Measurements from ENCODE around the gene C17orf75. TPM values are rescaled to one million over a fixed set of nuclear protein-coding genes. Genes with fewer than 3 reads are reported as not detected.

Gene C17orf75
- total RNA-seq, 1 experiment from 2014 or later, result 22.5 TPM

DNA sequence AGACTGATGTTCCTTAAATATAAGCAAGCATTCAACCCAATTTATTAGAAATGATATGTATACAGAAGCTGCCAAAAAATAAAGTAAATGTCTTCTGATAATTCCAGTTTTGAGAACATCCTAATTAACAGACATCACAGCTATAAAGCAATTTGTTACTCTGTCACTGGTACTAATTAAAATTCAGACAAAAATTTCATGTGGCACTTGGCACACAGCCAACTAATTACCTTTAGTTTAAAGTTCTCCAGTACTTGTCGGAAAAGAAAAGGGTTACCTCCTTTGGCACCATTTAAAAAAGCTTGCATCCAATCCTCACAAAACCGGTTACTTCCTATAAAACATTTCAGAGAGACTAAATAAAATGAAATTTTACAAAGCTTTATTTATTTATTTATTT, 8.8 kb downstream of the C17orf75 start (continued):
- TF ChIP-seq REST (IDR thresholded peaks at IDR 0.05; ENCODE audit: low read depth) (no peak), JUND (IDR thresholded peaks at IDR 0.05) (no peak), SP1 (IDR thresholded peaks at IDR 0.05; ENCODE audit: low read depth) (no peak), FOSL1 (IDR thresholded peaks at IDR 0.05; ENCODE audit: low read depth) (no peak), RAD21 (IDR thresholded peaks at IDR 0.05; ENCODE audit: low read depth) (no peak), SIN3A (IDR thresholded peaks at IDR 0.05; ENCODE audit: low read depth) (no peak)
- TF ChIP-seq, protein P1, sequence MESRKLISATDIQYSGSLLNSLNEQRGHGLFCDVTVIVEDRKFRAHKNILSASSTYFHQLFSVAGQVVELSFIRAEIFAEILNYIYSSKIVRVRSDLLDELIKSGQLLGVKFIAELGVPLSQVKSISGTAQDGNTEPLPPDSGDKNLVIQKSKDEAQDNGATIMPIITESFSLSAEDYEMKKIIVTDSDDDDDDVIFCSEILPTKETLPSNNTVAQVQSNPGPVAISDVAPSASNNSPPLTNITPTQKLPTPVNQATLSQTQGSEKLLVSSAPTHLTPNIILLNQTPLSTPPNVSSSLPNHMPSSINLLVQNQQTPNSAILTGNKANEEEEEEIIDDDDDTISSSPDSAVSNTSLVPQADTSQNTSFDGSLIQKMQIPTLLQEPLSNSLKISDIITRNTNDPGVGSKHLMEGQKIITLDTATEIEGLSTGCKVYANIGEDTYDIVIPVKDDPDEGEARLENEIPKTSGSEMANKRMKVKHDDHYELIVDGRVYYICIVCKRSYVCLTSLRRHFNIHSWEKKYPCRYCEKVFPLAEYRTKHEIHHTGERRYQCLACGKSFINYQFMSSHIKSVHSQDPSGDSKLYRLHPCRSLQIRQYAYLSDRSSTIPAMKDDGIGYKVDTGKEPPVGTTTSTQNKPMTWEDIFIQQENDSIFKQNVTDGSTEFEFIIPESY (IDR thresholded peaks at IDR 0.05; ENCODE audit: extremely low read depth, insufficient replicate concordance, low read length), result no peak

GRCh38 chr17:32331243-32332040, 10.5 kb downstream of the C17orf75 start:
- no peak overlapping the region for H3K4me2 ChIP-seq (ENCODE audit: low read length)
- intact Hi-C loops (cut with micrococcal nuclease), result no loop called here
- H2AFZ ChIP-seq (ENCODE audit: low read depth, low read length, poor library complexity, severe bottlenecking), result no peak overlapping the region
- peaks cover 0 to 6% of the 10 kb centered on the region in 2 experiments; a peak in 2 of 4 replicates for H3K36me3 ChIP-seq (ENCODE audit: control insufficient read depth in 1 of 2, insufficient read depth in 2 of 2, low read length in 2 of 2)
- BruUV-seq (replicated peaks), result no TSS peak
- ChIA-PET POLR2A (interaction anchor here (0.9 kb wide), 1 partner anchor 10 kb away, joined by 3 read pairs; no protein-coding TSS in a partner anchor), RAD21 (ENCODE audit: low non-redundant PET in 1 of 2, low total read pairs in 2 of 2, uncharacterized antibody in 2 of 2, unreplicated experiment in 2 of 2) (no interaction called here), CTCF (interaction anchor here (1.0 kb wide), 1 partner anchor 9 kb away, joined by 3 read pairs; no protein-coding TSS in a partner anchor)
- ATAC-seq (no peak), DNase-seq (ENCODE audit: low read depth, low spot score) (no peak)
- no peak overlapping the region for H3K4me3 ChIP-seq (replicated peaks in 1 of 2; ENCODE audit: low read depth in 1 of 2, low read length in 2 of 2)
- no peak overlapping the region for H3K9ac ChIP-seq (ENCODE audit: low read length)
- no peaks in the 10 kb centered on the region for H3K9me3 ChIP-seq (ENCODE audit: control insufficient read depth in 1 of 2, insufficient read depth in 1 of 2, low read depth in 1 of 2, low read length in 2 of 2)
- H3K27ac ChIP-seq (ENCODE audit: low read depth, low read length), result no peak overlapping the region
- TF ChIP-seq POLR2A (IDR thresholded peaks at IDR 0.05; ENCODE audit: borderline replicate concordance, extremely low read depth, insufficient read depth, insufficient read length) (no peak), SP1 (IDR thresholded peaks at IDR 0.05; ENCODE audit: low read depth) (no peak), ZFX (IDR thresholded peaks at IDR 0.05) (no peak)
- H3K9me2 ChIP-seq (ENCODE audit: insufficient read depth), result no peaks in the 10 kb centered on the region
- H4K20me1 ChIP-seq (ENCODE audit: insufficient read depth), result no peaks in the 10 kb centered on the region
- no peaks in the 10 kb centered on the region for H3K4me1 ChIP-seq (ENCODE audit: control insufficient read depth in 1 of 2, insufficient read depth in 2 of 2, low read length in 2 of 2)
- no peaks in the 10 kb centered on the region for H3K79me2 ChIP-seq (ENCODE audit: insufficient read depth, low read length)
- no peaks in the 10 kb centered on the region for H3K27me3 ChIP-seq (ENCODE audit: insufficient read depth, low read length)

Measured in HCT116 (cell line).